ENCODE measurements around the gene LELP1.
"Not testable (repeated sequence)": the region's sequence is repeated elsewhere in the genome, so short reads cannot be mapped to it uniquely, and the experiment has no call there.

The LELP1 gene

GRCh38 chr1:153229076-153229829 lies 26.0 kb downstream of the LELP1 start:
- not testable (repeated sequence) for DNase-seq (ENCODE audit: low spot score)

- no peak for DNase-seq (ENCODE audit: low spot score)
Observed at GRCh38 chr1:153231363-153231762, 28.1 kb downstream of the LELP1 start.

- no peak for DNase-seq (ENCODE audit: low spot score)
Observed at GRCh38 chr1:153231785-153232184, 28.6 kb downstream of the LELP1 start.

GRCh38 chr1:153232553-153232952 lies 29.3 kb downstream of the LELP1 start:
- DNase-seq (ENCODE audit: low spot score), result peak; percentile 5

GRCh38 chr1:153233448-153233847 lies 30.2 kb downstream of the LELP1 start:
- DNase-seq (ENCODE audit: low spot score), result no peak

GRCh38 chr1:153238527-153238926 lies 35.3 kb downstream of the LELP1 start:
- peak; percentile 29 for DNase-seq (ENCODE audit: low spot score)

GRCh38 chr1:153242160-153242559 lies 38.9 kb downstream of the LELP1 start:
- DNase-seq (ENCODE audit: low spot score), result no peak

- no peak for DNase-seq (ENCODE audit: low spot score)
Observed at GRCh38 chr1:153245466-153245865, 42.2 kb downstream of the LELP1 start.

- DNase-seq (ENCODE audit: low spot score), result no peak
Observed at GRCh38 chr1:153246018-153246417, 42.8 kb downstream of the LELP1 start.

GRCh38 chr1:153246825-153247224 lies 43.6 kb downstream of the LELP1 start:
- DNase-seq (ENCODE audit: low spot score), result no peak

- DNase-seq (ENCODE audit: low spot score), result no peak
Observed at GRCh38 chr1:153248176-153248879, 45.1 kb downstream of the LELP1 start.

- no peak for DNase-seq (ENCODE audit: low spot score)
Observed at GRCh38 chr1:153250166-153250565, 46.9 kb downstream of the LELP1 start.

- no peak for DNase-seq (ENCODE audit: low spot score)
Observed at GRCh38 chr1:153251087-153251486, 47.9 kb downstream of the LELP1 start.

- no peak for DNase-seq (ENCODE audit: low spot score)
Observed at GRCh38 chr1:153251562-153251961, 48.3 kb downstream of the LELP1 start.

- no peak for DNase-seq (ENCODE audit: low spot score)
Observed at GRCh38 chr1:153251988-153252387, 48.8 kb downstream of the LELP1 start.

GRCh38 chr1:153253076-153253475 lies 49.8 kb downstream of the LELP1 start:
- no peak for DNase-seq (ENCODE audit: low spot score)

- DNase-seq (ENCODE audit: low spot score), result no peak
Observed at GRCh38 chr1:153253693-153254092, 50.5 kb downstream of the LELP1 start.

Data from SW480 (cell line).